Left lobe of liver (tissue), 2 donors: ENCODE data around the gene CA14. TPM values are rescaled to one million over a fixed set of nuclear protein-coding genes. Genes with fewer than 3 reads are reported as not detected.
"Not testable (repeated sequence)": the region's sequence is repeated elsewhere in the genome, so short reads cannot be mapped to it uniquely, and the experiment has no call there.

ENCODE experiments used
- ATAC-seq: fragments of 200-7000 bp; cut with Tn5 transposase; one replicate; pipeline ENCODE4 v1.9.1; 2020; ENCODE audit warnings: mild to moderate bottlenecking, moderate library complexity
- DNase-seq: peaks from one replicate; pipeline ENCODE4 v3.0.0-alpha.2; 2020; ENCODE audit warnings: low spot score
- total RNA-seq: library from RNA; stranded (reverse); gene quantifications from one replicate; pipeline ENCODE4 v1.2.1, GENCODE V29; 2021
- donor health status: DM: no; HTN: no; CAD: no; lungs with moderate emphysema.
- donor health status: DM: no; HTN: yes; CAD: no.

The CA14 gene
- total RNA-seq, 1 donor from 2014 or later = 5.6 TPM

DNA sequence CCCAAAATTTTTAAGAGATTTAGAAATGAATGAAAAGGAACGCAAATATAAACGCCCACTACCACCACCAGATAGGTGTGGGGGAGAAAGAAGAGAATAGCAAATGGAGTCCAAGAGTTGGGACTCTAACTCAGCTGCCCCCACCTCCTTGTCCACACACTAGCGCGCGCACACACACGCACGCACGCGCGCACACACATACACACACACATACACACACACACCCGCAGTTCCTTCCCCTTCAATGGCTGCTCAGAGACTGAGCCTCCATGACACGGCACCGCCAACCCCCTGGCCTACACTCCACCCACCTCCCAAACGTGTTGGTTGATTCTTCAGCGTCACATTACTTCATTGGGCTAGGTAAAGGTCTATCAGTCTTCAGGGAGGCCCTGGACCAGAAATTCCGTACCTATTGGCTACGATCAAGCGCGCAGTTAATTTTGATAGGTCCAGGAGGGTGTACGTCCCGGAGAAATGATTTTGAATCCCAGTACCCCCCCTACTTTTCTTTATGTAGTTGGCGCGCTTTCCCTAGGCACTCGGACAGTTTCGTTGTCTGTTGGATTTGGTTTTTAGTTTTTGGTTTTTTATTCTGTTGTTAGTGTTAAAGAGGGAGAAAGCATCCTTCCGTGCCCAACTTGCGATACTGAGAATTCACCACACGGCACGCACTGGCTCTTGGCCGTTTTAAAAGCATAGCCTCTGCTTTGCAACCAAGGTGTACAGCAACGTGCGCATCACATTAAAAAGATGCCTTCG is 21.5 kb upstream of the CA14 start, which contains the start of gene ANP32E:
Gene ANP32E (minus strand): TSS at position 261 of the 762 bp plus-strand sequence. CDS start 326 bp downstream, outside the sequence.
- peak; percentile 89 for ATAC-seq
- peak; percentile 96 for DNase-seq

DNA sequence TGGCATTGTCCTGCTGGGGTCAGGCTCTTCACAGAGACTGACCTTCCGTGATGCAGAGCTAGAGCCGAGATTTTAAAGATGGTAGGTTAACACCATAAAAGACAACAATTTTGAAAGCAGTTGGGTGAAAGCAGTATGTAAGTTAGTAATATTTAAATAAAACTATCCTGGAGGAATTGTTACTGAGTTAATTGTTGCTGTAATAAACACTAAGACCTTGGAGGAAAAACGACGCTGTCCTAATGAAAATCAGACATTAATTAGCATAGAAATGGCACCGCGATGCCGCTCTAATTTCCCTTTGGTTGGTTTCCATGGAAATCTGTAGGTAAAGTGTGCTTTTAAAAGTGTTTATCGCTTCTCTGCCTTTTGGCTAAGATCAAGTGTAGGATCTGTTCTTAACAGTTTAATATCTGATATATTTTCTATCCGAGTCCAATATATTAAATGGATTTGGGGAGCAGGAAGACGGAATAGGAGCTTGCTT is 20.9 kb upstream of the CA14 start:
- no peak for DNase-seq
- ATAC-seq = no peak

DNA sequence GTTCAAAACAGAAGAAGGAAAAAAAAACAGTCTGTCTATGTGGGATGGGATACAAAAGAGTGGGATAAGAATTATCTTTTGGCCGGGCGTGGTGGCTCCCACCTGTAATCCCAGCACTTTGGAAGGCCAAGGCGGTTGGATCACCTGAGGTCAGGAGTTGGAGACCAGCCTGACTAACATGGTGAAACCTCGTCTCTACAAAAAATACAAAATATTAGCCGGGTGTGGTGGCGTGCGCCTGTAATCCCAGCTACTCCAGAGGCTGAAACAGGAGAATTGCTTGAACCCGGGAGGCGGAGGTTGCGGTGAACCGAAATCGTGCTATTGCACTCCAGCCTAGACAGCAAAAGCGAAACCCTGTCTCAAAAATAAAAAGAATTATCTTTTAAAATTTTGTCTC is 20.4 kb upstream of the CA14 start:
- not testable (repeated sequence) for ATAC-seq
- peak; percentile 40 for DNase-seq

DNA sequence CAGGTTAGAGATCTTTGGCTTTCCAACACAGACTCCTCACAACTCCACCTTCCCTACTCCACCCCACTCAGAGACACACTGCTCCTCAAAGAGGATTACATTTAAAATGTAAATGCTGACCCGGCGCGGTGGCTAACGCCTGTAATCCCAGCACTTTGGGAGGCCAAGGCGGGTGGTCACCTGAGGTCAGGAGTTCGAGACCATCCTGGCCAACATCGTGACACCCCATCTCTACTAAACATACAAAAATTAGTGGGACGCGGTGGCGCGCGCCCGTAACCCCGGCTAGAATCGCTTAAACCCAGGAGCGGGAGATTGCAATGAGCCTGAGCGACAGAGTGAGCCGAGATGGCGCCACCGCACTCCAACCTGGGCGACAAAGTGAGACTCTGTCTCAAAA is 19.8 kb upstream of the CA14 start:
- DNase-seq (peak; percentile 43), ATAC-seq (no peak)

DNA sequence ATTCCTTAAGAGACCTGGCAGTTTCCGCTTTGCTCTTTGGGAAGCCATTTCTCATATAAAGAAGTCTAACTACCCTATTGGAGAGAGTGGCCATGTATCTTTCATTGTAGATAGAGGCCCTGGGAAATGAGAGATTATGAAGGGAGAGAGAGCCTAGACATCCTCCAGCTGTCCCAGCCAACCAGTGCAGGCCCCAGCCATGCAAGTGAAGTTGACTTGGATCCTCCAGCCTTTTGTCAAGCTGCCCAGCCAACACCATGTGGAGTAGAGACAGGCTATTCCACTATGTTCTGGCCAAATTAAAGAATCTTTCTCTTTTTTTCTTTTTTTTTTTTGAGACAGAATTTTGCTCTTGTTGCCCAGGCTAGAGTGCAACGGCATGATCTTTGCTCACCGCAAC is 14.6 kb upstream of the CA14 start:
- DNase-seq (peak; percentile 35), ATAC-seq (peak; percentile 10)

DNA sequence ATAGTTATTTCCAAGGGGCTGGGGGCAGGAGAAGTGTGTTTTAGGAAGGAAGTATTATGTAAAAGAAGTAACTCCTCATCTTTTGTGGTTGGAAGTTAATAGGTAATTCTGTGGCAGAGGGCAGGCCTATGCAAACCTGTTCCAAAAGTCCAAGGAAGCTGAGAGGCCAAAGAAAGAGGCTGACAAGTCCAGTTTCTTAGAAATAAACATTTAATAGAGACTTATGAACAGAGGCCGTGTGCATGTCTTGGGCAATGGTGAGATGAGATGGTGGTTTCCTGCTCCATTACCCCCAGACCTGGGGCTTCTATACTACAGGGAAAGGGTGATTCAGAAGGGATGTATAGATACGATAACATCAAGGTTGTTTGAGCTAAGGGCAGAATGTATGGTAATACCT is 7.6 kb upstream of the CA14 start:
- DNase-seq = no peak
- no peak for ATAC-seq

DNA sequence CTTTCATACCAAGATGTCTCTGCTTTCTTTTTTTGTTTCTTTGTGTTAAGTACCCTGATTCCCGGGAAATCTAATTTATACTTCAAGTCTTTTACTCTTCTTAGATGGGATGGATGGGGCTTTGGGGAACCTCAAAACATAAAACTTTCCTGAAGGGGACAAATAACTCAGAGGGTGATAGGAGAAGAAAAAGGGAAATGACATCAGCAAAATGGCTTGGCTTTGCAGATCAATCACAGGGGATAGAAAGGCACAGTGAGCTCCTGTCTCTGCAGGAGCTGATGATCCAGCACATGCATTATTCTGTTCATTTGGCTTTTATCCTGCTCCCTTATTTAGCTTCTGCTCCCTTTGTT is 1.4 kb upstream of the CA14 start:
- DNase-seq (no peak), ATAC-seq (no peak)

DNA sequence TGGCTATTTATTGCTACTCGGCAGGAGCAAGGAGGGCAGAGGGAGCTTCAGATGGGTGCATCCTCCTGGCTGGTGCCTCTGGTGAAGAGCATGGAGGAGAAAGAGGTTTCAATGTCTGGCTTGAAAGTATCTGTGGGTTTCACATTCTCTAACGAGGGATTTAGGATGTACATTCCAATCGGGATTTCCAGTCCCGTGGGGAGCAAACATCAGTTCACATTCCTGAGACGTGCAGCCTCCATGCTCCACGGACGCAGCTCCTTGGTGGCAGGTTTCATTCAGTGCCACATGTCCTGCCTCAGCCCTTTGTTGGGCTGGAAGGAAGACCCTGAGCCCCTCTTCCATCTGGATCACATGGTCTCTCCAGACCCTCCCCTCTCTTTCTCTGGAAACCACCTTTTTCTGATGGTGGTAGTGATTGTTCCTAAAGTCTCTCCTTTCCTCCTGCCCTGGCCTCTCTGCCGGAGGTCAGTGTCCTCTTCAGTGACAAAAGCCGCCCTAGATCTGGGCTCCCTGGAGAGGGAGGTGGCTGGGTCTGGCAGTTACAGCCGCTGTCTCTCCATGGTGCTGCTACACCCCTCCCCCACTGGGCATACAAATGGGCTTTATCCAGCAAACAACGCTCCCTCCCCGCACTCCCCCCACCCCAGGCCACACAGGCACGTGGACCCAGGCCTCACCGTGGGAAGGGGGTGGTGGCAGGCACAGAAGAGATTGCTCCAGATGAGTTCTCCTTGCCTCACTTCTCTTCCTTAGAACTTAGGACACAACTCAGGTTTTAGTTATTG is 826 bp upstream of the CA14 start:
- ATAC-seq (peak; percentile 60), DNase-seq (peak; percentile 84)

DNA sequence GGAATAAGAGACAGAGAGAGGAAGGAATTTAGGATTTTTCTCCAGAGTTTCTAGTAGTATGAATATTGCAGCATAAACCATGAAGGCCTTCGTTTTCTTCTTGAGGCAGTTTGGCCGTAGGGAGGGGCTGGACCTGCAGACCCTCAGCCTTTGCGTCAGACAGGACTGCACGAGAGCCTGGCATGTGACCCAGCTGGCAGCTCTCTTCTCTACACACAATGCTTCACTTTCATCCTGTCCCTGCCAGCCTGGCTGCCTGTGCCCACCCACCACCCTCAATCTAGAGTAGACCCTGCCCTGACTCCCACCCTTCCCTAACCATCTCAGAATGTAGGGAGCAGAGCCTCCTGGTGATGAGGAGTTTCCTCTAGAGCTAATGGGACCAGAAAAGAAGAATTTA is 1.6 kb downstream of the CA14 start:
- DNase-seq = peak; percentile 69
- peak; percentile 8 for ATAC-seq

DNA sequence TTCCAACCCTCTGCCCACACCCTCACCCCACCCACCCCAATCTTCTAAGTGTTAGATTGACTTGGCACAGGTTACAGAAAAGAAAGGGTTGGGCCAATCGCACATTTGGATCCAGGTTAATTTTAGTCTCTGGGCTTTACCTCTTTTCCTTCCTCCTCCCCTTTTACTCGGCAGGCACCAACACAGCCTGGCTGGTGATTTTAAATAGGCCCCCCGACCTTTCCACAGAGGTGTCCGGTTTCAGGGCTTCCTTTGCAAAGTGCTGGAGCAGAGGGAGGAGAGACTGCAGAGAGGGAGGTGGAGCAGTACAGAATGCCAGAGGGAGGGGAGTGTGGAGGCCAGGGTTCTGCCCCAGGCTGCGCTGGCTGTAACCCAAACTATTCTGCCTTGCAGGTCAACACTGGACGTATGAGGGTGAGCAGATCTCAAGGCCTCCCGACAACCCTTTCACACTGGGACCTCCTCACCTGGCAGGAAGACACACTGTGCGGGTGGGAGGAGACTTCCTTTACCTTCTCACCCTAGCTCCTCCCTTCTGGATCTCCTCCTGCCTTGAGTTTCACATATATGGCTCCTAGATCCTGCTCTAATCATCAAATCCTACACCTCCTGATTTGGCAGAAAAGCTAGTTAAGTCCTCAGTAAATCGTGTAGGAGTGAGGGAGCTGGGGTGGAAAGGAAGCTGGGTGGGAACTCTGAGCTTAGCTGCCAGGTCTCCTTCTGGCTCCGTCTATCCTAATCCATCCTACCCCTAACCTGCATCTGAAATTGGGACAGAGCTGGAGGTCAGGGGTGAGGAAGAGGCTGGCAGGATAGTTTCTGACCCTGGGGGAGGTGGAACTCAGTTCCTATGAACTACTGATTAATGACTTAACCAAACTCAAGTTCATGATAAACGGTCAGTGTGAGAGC is 2.4 kb downstream of the CA14 start:
- peak; percentile 71 for ATAC-seq

DNA sequence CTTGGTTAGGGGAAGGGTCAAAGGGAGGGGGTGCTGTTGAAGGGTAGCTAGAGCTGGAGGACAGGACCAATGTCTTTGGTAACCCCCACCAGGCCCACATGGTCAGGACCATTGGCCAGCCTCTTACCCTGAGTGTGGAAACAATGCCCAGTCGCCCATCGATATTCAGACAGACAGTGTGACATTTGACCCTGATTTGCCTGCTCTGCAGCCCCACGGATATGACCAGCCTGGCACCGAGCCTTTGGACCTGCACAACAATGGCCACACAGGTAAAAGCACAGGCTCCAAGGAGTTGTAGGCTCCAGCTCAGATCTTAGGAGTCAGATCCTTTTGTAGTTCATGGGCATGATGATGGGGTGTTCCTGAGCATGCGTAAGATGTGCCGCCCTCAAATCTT is 3.8 kb downstream of the CA14 start:
- no peak for ATAC-seq
- DNase-seq = peak; percentile 66

More for the DNA sequence above, 2.4 kb downstream of the CA14 start:
- peak; percentile 94 for DNase-seq

DNA sequence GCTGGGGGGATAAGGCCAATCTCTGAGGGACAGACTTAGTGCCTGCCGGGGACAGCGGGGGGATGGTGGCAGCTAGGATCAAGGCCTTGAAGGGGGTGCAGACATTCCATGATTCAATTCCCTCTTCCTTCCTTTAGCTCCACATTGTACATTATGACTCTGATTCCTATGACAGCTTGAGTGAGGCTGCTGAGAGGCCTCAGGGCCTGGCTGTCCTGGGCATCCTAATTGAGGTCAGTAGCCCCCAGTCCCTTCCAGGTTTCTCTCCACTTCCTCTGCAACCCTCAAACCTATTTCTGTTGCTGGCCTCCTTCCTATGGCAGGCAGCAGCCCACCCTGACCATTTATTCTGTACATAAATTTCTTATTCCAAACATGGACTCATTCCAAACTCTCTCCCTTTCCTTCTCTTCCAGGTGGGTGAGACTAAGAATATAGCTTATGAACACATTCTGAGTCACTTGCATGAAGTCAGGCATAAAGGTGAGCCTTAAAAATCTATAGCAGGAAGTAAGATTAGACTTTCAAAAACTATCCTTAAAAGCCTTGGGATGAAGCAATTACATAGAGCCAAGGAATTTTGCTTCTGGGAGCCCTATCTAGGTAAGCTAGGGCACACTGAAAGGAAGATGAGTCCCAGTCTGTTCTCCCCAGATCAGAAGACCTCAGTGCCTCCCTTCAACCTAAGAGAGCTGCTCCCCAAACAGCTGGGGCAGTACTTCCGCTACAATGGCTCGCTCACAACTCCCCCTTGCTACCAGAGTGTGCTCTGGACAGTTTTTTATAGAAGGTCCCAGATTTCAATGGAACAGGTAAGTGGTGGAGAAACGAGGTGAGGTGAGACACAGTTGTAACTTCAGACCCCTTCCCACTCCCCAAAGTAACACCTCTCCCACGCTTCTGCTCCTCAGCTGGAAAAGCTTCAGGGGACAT is 5.1 kb downstream of the CA14 start:
- ATAC-seq = no peak
- DNase-seq = no peak

DNA sequence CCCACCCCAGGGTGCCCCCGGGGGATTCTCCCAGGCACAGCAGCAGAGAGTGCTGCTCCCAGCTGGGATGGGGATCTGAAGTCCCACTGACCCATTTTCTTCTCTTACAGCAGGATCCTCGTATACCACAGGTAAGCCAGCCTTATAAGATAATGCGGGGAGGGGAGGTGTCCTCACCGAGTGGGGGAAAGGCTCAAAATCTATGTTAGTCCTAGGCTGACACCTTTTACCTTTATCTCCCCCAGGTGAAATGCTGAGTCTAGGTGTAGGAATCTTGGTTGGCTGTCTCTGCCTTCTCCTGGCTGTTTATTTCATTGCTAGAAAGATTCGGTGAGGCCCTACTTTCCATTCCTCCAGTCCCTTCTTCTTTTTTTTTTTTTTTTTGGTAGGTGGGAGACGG is 6.0 kb downstream of the CA14 start:
- ATAC-seq (no peak), DNase-seq (no peak)

DNA sequence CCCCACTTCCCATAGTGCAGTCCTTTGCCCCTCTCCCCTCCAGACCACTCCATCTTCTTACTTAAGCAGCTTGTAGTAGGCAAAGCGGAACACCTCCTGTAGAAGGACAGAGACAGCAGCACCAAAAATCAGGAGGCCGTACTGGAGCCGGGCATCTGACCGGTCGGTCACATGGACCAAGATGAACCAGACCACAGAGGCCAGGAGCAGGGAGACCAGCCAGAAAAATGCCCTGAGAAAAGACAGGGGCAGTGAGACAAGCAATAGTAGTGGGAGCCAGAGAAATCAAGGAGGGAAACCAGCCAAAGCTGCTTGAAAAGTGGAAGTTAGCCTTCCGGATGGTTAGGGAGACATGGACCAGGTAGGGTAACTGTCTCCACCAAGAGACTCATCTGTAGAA is 10.3 kb downstream of the CA14 start:
- ATAC-seq (peak; percentile 11), DNase-seq (no peak)

DNA sequence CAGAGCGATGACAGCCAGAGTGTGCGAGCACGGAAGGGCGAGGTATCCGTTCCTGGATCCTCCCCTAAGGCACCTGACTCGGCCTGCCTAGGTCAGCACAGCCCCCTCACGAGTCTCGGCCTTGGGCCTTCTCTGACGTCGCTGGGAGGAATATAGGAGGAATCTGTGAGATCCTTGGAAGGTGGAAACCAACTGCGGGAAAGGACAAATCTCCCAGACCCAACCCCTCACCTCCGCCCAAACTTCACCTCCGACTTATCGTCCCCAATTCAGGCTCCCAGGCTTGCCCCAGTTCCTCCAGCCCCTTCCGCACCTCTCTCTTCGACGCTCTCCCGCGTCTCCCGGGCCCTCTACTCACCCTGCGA is 10.7 kb downstream of the CA14 start:
- DNase-seq (peak; percentile 57), ATAC-seq (peak; percentile 59)

DNA sequence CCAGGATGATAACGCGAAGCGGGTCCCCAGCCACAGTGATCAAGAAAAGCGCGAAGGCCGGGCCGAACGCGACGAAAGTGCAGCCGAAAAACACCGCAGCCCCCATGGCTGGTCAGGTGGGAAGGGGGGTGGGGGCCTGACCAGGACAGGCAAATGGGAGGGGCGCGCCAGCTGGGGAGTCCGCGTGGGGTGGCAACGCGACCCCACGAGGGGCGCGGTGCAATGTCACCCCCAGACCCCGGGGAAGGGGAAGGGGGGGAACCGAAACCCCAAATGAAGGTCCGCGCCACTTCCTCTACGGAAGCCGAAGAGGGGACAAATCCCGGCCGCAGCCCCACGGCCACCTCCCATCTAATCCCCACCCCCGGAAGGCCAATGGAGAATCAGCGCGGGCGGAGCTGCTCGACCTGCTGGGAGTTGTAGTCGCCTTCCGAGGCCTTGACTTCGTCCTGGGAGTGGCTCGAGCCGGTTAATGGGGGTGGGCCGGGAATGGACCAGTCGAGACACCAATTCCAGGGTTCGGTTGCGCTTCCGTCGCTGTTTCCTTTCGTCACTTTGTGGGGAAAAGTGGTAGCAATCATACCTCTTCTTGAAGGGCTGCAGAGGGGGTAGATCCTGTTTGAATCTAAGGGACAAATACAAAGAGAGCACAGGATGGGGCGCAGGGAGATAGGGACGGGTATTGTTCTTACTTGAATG is 11.3 kb downstream of the CA14 start, which contains the start of gene APH1A:
Gene APH1A (minus strand): TSS at position 312 of the 699 bp plus-strand sequence. CDS start 206 bp downstream, at position 106.
- peak; percentile 98 for ATAC-seq
- DNase-seq = peak; percentile 97

DNA sequence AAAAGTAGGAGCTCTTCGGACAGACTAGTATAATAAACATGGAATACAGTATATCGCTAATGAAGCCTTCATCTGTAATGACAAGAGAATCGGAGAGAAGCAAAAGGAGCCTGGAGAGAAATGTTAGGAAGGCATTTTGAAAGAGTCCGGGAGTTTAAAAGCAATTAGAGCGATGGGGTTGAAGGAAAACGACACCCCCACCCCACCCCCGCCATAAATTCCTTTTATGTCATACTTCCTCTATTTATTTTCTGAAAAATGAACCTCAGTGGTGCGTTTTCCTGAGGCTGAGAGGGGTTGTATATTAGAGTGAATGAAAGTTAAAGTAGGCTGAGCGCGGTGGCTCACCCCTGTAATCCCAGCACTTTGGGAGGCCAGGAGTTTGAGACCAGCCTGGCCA is 11.9 kb downstream of the CA14 start:
- no peak for ATAC-seq
- DNase-seq = no peak

DNA sequence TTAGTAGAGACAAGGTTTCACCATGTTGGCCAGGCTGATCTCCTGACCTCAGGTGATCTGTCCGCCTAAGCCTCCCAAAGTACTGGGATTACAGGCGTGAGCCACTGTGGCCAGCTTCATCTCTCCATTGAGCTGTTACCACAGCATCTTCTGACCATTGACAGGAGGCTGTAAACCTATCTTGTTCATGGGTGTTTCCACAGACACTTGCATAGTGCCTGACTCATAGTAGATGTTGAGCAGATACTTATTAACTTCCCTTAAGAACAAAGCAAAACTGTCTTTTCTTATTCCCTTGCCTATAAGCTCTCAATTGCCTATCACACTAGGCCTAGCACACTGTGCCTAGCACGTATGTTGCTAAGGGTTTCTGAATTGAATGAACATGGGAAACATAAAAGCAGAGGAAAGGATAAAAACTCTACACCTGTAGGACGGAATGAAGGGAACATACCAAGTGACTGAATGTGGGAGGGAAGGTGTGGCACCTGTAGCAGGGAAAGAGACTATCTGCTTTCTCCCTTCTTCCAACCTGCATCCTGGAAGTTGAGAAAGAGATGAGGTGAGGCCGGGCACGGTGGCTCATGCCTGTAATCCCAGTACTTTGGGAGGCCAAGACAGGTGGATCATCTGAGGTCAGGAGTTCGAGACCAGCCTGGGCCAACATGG is 13.9 kb downstream of the CA14 start:
- ATAC-seq (no peak), DNase-seq (no peak)

DNA sequence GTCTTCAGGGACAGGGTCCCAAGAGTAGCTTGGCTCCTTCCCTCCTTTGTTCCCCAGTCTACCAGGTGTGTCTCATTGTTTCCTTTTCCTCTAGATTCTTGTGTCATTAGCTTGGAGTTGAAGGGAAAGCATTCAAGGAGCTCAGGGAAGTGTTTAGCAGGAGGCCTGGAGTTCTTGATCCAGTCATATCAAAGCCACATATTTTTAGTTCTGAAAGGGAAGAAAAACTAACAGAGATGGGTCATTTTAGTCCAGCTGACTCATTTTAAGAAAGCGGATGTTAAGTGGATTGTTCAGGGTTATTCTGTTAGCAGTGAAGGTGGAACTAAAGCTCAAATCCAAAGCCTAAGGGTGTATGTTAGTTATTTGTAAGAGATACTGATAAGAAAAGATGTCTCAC is 15.7 kb downstream of the CA14 start:
- no peak for ATAC-seq
- no peak for DNase-seq
